ENCODE measurements around the gene DPP6. TPM values are rescaled to one million over a fixed set of nuclear protein-coding genes. Genes with fewer than 3 reads are reported as not detected.

DPP6 gene
- polyA plus RNA-seq, 2 of the 4 experiments (the other 2 are of a cell fraction): not detected

DNA sequence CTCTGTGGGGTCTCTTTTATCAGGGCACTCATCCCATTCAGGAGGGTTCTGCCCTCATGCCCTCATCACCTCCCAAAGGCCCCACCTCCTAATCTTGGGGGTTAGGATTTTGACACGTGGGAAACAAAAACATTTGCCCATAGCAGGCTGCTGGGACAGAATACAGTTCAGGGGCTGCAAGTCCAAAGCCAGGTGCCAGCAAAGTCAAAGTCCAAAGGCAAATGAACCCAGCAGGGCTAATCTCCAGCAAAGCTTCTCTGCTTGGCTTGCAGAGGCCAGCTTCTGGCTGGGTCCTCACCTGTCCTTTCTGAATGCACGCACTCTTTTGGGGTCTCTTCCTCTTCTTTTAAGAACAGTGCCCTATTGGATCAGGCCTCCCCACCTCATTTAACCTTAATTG lies 359.9 kb downstream of the DPP6 start:
- 24% methylated on average over 2 of the region's 2 CpGs for WGBS (ENCODE audit: missing lambda C conversion rate)
- TF ChIP-seq CHD2 (IDR thresholded peaks at IDR 0.05; ENCODE audit: low read length, partially characterized antibody) (no peak), POLR2AphosphoS2 (conservative IDR thresholded peaks at IDR 0.05; ENCODE audit: low read length) (no peak), CBX8 (IDR thresholded peaks at IDR 0.05) (no peak), FOSL2 (IDR thresholded peaks at IDR 0.05) (no peak), FOSL2 (CRISPR knock-in tag; IDR thresholded peaks at IDR 0.05) (no peak), ATOH8 (CRISPR knock-in tag; IDR thresholded peaks at IDR 0.05; ENCODE audit: low read depth) (no peak), RNF2 (IDR thresholded peaks at IDR 0.05; ENCODE audit: borderline replicate concordance, low read depth) (no peak)
- POLR2A ChIA-PET: no interaction called here
- DNase-seq (ENCODE audit: low read depth in 1 of 2, low spot score in 1 of 2): no peak
- no peak overlapping the region for H3K27ac ChIP-seq
- no peaks in the 10 kb centered on the region for H3K4me1 ChIP-seq
- CTCF ChIA-PET: no interaction called here
- no peaks in the 10 kb centered on the region for H3K9me3 ChIP-seq
- no peak for ATAC-seq
- no peak overlapping the region for H3K4me3 ChIP-seq
- H3K4me2 ChIP-seq: no peak overlapping the region
- FAIRE-seq: no peak

DNA sequence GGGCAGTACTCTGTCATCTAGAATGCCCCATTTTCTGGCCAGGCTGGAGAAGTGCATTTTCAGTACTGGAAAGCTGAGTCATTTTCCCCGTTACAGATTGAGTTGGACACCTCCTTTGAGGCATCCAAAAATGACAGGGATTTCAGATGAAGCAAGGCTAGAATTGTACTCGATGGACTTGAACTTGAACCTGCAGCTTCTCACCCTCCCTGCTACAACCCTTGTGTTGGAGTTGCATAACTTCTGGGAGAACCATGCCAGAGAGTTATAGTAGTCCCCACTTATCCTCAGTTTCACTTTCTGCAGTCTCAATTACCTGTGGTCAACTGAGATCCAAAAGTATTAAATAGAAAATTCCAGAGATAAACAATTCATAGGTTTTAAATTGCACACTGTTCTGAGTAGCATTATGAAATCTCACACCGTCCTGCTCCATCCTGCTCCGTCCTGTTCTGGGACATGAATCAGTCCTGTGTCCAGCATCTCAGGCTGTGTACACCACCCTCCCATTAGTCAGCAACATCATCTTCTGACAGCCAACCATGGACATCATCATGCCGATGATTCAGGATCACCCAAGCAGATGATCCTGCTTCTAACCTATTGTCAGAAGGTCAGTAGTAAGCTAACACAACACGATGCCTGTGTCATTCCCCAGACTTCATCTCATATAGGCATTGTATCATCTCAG lies 363.7 kb downstream of the DPP6 start:
- Histone ChIP-seq H3K4me1 (no peaks in the 10 kb centered on the region), H3K4me3 (no peak overlapping the region), H3K4me2 (no peak overlapping the region), H3K9me3 (no peaks in the 10 kb centered on the region), H3K27ac (no peak overlapping the region)
- DNase-seq (ENCODE audit: low read depth in 1 of 2, low spot score in 1 of 2) (no peak), FAIRE-seq (no peak), ATAC-seq (no peak)
- ChIA-PET CTCF (no interaction called here), POLR2A (no interaction called here)
- WGBS (ENCODE audit: missing lambda C conversion rate): 17% methylated on average over 6 of the region's 6 CpGs
- TF ChIP-seq, protein P1, sequence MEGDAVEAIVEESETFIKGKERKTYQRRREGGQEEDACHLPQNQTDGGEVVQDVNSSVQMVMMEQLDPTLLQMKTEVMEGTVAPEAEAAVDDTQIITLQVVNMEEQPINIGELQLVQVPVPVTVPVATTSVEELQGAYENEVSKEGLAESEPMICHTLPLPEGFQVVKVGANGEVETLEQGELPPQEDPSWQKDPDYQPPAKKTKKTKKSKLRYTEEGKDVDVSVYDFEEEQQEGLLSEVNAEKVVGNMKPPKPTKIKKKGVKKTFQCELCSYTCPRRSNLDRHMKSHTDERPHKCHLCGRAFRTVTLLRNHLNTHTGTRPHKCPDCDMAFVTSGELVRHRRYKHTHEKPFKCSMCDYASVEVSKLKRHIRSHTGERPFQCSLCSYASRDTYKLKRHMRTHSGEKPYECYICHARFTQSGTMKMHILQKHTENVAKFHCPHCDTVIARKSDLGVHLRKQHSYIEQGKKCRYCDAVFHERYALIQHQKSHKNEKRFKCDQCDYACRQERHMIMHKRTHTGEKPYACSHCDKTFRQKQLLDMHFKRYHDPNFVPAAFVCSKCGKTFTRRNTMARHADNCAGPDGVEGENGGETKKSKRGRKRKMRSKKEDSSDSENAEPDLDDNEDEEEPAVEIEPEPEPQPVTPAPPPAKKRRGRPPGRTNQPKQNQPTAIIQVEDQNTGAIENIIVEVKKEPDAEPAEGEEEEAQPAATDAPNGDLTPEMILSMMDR (IDR thresholded peaks at IDR 0.05): no peak
- TF ChIP-seq SMC3 (IDR thresholded peaks at IDR 0.05) (no peak), RARB (CRISPR knock-in tag; IDR thresholded peaks at IDR 0.05) (no peak), CBX2 (IDR thresholded peaks at IDR 0.05; ENCODE audit: borderline replicate concordance, low read depth) (no peak), HOXA7 (CRISPR knock-in tag; IDR thresholded peaks at IDR 0.05) (no peak), TFCP2L1 (CRISPR knock-in tag; IDR thresholded peaks at IDR 0.05) (no peak), ESRRA (IDR thresholded peaks at IDR 0.05; ENCODE audit: borderline replicate concordance, low read length) (no peak), MAX (IDR thresholded peaks at IDR 0.05) (no peak), MAFK (IDR thresholded peaks at IDR 0.05; ENCODE audit: partially characterized antibody) (no peak), NPAS2 (CRISPR knock-in tag; IDR thresholded peaks at IDR 0.05; ENCODE audit: borderline replicate concordance) (no peak), MYC (IDR thresholded peaks at IDR 0.05; ENCODE audit: borderline replicate concordance, low read length) (no peak), PHF8 (IDR thresholded peaks at IDR 0.05; ENCODE audit: borderline replicate concordance, low read depth) (no peak), EP300 (IDR thresholded peaks at IDR 0.05) (no peak), ZNF302 (CRISPR knock-in tag; IDR thresholded peaks at IDR 0.05) (no peak), ZC3H11A (IDR thresholded peaks at IDR 0.05) (no peak), BCL3 (IDR thresholded peaks at IDR 0.05) (no peak), HEYL (CRISPR knock-in tag; IDR thresholded peaks at IDR 0.05) (no peak), JUN (IDR thresholded peaks at IDR 0.05) (no peak)
- TF ChIP-seq, protein P2, sequence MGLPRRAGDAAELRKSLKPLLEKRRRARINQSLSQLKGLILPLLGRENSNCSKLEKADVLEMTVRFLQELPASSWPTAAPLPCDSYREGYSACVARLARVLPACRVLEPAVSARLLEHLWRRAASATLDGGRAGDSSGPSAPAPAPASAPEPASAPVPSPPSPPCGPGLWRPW (IDR thresholded peaks at IDR 0.05): no peak
- TF ChIP-seq, protein P3, sequence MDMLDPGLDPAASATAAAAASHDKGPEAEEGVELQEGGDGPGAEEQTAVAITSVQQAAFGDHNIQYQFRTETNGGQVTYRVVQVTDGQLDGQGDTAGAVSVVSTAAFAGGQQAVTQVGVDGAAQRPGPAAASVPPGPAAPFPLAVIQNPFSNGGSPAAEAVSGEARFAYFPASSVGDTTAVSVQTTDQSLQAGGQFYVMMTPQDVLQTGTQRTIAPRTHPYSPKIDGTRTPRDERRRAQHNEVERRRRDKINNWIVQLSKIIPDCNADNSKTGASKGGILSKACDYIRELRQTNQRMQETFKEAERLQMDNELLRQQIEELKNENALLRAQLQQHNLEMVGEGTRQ (IDR thresholded peaks at IDR 0.05): no peak
